Measurements from ENCODE around the gene FHOD3. TPM values are rescaled to one million over a fixed set of nuclear protein-coding genes. Genes with fewer than 3 reads are reported as not detected.

The FHOD3 gene
- total RNA-seq, 1 experiment from 2014 or later: 18.1 TPM

DNA sequence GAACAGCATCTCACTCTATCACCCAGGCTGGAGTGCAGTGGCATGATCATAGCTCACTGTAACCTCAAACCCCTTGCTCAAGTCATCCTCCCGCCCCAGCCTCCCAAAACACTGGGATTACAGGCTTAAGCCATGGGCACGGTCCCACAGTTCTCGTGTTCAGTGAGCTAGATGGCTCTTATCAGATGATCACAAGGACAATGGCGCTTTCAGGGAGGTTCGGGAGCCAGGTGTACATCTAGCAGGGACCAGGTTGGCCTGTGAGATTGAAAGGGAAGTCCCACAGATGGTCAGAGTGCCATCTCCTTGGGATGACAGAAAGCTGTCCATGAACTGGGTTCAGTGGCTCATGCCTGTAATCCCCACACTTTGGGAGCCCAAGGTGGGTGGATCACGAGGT, 14.1 kb upstream of the FHOD3 start:
- H4K20me1 ChIP-seq (ENCODE audit: low read length): no peaks in the 10 kb centered on the region
- POLR2A ChIA-PET (ENCODE audit: unreplicated experiment): no interaction called here
- no peak overlapping the region for H3K4me2 ChIP-seq (ENCODE audit: low read length)
- no peaks in the 10 kb centered on the region for H3K79me2 ChIP-seq (ENCODE audit: low read length)
- no peak overlapping the region for H3K27ac ChIP-seq (ENCODE audit: low read length)
- BruUV-seq (replicated peaks): no TSS peak
- DNase-seq: no peak
- H3K9me3 ChIP-seq (ENCODE audit: low read length): no peaks in the 10 kb centered on the region
- H3K9ac ChIP-seq (ENCODE audit: low read length): no peak overlapping the region
- H3K4me3 ChIP-seq (ENCODE audit: low read length): no peak overlapping the region
- CTCF ChIA-PET: no interaction called here
- no peaks in the 10 kb centered on the region for H3K27me3 ChIP-seq (ENCODE audit: low read length)
- ATAC-seq: no peak
- intact Hi-C loops (cut with micrococcal nuclease): loop anchor here (5.0 to 10.0 kb wide), 2 partner anchors 109 to 526 kb away; no protein-coding TSS in a partner anchor
- no peak for TF ChIP-seq EZH2phosphoT487 (IDR thresholded peaks at IDR 0.05; ENCODE audit: borderline replicate concordance, low read length)
- no peak overlapping the region for H2AFZ ChIP-seq (ENCODE audit: low read length)
- no peaks in the 10 kb centered on the region for H3K36me3 ChIP-seq (ENCODE audit: low read depth, low read length)
- no peaks in the 10 kb centered on the region for H3F3A ChIP-seq (ENCODE audit: low read length, unreplicated experiment)
- no peaks in the 10 kb centered on the region for H3K4me1 ChIP-seq (ENCODE audit: insufficient read depth, low read length)
- no peaks in the 10 kb centered on the region for H3K9me2 ChIP-seq (replicated peaks; ENCODE audit: low read length)

DNA sequence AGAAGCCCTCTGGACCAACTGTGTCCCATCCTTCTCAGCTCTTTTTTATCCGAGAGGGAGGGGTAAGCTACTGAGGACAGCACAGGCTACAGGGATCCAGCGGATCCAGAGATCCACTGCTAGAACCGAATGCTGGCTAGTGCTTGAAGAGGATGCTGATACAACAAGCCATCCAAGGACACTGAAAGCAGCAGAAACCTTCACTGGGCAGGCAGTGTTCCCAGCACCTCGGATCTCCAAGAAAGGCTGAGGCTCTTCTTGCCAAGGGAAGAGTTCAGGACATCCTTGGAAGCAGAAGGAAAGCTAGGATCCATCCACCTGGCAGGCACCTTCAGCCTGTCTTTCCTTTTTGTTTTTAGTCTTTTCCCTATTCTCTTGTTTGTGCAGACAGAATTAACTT, 13.2 kb upstream of the FHOD3 start:
- no peak overlapping the region for H3K4me3 ChIP-seq (ENCODE audit: low read length)
- H3K4me2 ChIP-seq (ENCODE audit: low read length): peak overlapping the region; percentile 40; the same call in 1 of the 2 replicates
- H3K9me2 ChIP-seq (replicated peaks; ENCODE audit: low read length): no peaks in the 10 kb centered on the region
- ATAC-seq: peak; percentile 15; the same call in 1 of the 2 replicates
- DNase-seq: no peak
- no peaks in the 10 kb centered on the region for H3K27me3 ChIP-seq (ENCODE audit: low read length)
- H3K36me3 ChIP-seq (ENCODE audit: low read depth, low read length): no peaks in the 10 kb centered on the region
- H3K9ac ChIP-seq (ENCODE audit: low read length): no peak overlapping the region
- H3K79me2 ChIP-seq (ENCODE audit: low read length): no peaks in the 10 kb centered on the region
- no peaks in the 10 kb centered on the region for H4K20me1 ChIP-seq (ENCODE audit: low read length)
- intact Hi-C loops (cut with micrococcal nuclease): loop anchor here (1.0 to 10.0 kb wide), 4 partner anchors 109 to 527 kb away; no protein-coding TSS in a partner anchor
- BruUV-seq (replicated peaks): no TSS peak
- H3K4me1 ChIP-seq (ENCODE audit: insufficient read depth, low read length): no peaks in the 10 kb centered on the region
- no peak overlapping the region for H3K27ac ChIP-seq (ENCODE audit: low read length)
- ChIA-PET POLR2A (ENCODE audit: unreplicated experiment) (interaction anchor here (0.5 to 0.7 kb wide), 3 partner anchors 87 to 482 kb away, joined by 3 to 6 read pairs (median 4); no protein-coding TSS in a partner anchor), CTCF (interaction anchor here (1.0 kb wide), 1 partner anchor 188 kb away, joined by 14 read pairs; no protein-coding TSS in a partner anchor)
- no peak overlapping the region for H2AFZ ChIP-seq (ENCODE audit: low read length)
- no peaks in the 10 kb centered on the region for H3K9me3 ChIP-seq (ENCODE audit: low read length)
- TF ChIP-seq EZH2phosphoT487 (IDR thresholded peaks at IDR 0.05; ENCODE audit: borderline replicate concordance, low read length): no peak
- TF ChIP-seq, protein P1, sequence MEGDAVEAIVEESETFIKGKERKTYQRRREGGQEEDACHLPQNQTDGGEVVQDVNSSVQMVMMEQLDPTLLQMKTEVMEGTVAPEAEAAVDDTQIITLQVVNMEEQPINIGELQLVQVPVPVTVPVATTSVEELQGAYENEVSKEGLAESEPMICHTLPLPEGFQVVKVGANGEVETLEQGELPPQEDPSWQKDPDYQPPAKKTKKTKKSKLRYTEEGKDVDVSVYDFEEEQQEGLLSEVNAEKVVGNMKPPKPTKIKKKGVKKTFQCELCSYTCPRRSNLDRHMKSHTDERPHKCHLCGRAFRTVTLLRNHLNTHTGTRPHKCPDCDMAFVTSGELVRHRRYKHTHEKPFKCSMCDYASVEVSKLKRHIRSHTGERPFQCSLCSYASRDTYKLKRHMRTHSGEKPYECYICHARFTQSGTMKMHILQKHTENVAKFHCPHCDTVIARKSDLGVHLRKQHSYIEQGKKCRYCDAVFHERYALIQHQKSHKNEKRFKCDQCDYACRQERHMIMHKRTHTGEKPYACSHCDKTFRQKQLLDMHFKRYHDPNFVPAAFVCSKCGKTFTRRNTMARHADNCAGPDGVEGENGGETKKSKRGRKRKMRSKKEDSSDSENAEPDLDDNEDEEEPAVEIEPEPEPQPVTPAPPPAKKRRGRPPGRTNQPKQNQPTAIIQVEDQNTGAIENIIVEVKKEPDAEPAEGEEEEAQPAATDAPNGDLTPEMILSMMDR (conservative IDR thresholded peaks at IDR 0.05; ENCODE audit: low read depth, low read length): no peak
- TF ChIP-seq EZH2 (IDR thresholded peaks at IDR 0.05; ENCODE audit: low read length, unreplicated experiment): no peak
- no peaks in the 10 kb centered on the region for H3F3A ChIP-seq (ENCODE audit: low read length, unreplicated experiment)

DNA sequence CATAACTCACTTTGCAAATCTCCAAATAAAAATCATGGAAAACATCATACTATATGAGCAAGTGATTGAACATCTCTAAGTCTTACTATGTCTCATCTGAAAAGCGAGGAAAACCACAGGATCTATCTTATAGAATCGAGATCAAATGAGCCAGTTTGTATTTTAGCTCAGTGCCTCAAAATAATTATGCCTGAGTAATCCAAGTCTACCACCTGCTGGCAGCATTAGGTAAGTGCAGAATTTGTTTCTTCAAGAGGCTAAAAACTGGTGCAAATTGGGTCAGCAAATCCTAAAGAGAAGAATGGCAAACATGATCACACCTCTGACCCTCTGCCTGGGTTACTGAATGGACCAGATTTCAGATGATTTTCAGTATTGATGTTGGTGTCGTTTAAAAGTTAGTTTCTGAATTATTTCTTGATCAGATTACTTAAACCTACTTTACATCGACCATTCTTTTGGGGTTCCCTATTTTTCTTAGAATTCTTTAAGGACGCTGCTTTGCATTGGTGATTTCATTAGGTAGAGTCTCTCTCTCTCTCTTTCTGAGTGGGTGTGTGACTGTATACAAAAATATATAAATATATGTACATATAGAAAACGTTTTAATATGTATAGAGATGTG, 12.7 kb upstream of the FHOD3 start:
- H3K9me2 ChIP-seq (replicated peaks; ENCODE audit: low read length): no peaks in the 10 kb centered on the region
- ChIA-PET CTCF (interaction anchor here (1.0 kb wide), 1 partner anchor 189 kb away, joined by 14 read pairs; no protein-coding TSS in a partner anchor), POLR2A (ENCODE audit: unreplicated experiment) (interaction anchor here (0.5 to 0.7 kb wide), 3 partner anchors 87 to 482 kb away, joined by 3 to 6 read pairs (median 4); no protein-coding TSS in a partner anchor)
- H3K27me3 ChIP-seq (ENCODE audit: low read length): no peaks in the 10 kb centered on the region
- no peaks in the 10 kb centered on the region for H3K4me1 ChIP-seq (ENCODE audit: insufficient read depth, low read length)
- ATAC-seq (peak; percentile 27; the same call in 1 of the 2 replicates), DNase-seq (peak; percentile 55)
- intact Hi-C loops (cut with micrococcal nuclease): loop anchor here (1.0 to 10.0 kb wide), 4 partner anchors 110 to 527 kb away; no protein-coding TSS in a partner anchor
- H3K36me3 ChIP-seq (ENCODE audit: low read depth, low read length): no peaks in the 10 kb centered on the region
- H3F3A ChIP-seq (ENCODE audit: low read length, unreplicated experiment): no peaks in the 10 kb centered on the region
- peak overlapping the region; percentile 40; the same call in 1 of the 2 replicates for H3K4me2 ChIP-seq (ENCODE audit: low read length)
- H2AFZ ChIP-seq (ENCODE audit: low read length): no peak overlapping the region
- H3K9me3 ChIP-seq (ENCODE audit: low read length): no peaks in the 10 kb centered on the region
- no peaks in the 10 kb centered on the region for H3K79me2 ChIP-seq (ENCODE audit: low read length)
- H3K4me3 ChIP-seq (ENCODE audit: low read length): no peak overlapping the region
- BruUV-seq (replicated peaks): no TSS peak
- no peak overlapping the region for H3K9ac ChIP-seq (ENCODE audit: low read length)
- no peaks in the 10 kb centered on the region for H4K20me1 ChIP-seq (ENCODE audit: low read length)
- TF ChIP-seq, protein P1 (conservative IDR thresholded peaks at IDR 0.05; ENCODE audit: low read depth, low read length): peak; percentile 74
- TF ChIP-seq EZH2 (IDR thresholded peaks at IDR 0.05; ENCODE audit: low read length, unreplicated experiment): no peak
- no peak overlapping the region for H3K27ac ChIP-seq (ENCODE audit: low read length)
